ENCODE data around the gene KLHL30.

The KLHL30 gene

GRCh38 chr2:238148981-238149380, 10.5 kb downstream of the KLHL30 start:
- DNase-seq = no peak

GRCh38 chr2:238149841-238150572, 11.5 kb downstream of the KLHL30 start:
- no peak for DNase-seq

GRCh38 chr2:238150686-238151085, 12.2 kb downstream of the KLHL30 start:
- DNase-seq = no peak

GRCh38 chr2:238151205-238151604, 12.7 kb downstream of the KLHL30 start:
- no peak for DNase-seq

- DNase-seq = no peak
Observed at GRCh38 chr2:238151628-238152235, 13.3 kb downstream of the KLHL30 start.

- DNase-seq = no peak
Observed at GRCh38 chr2:238152771-238153688, 14.6 kb downstream of the KLHL30 start.

- DNase-seq = no peak
Observed at GRCh38 chr2:238154570-238154969, 16.1 kb downstream of the KLHL30 start.

- no peak for DNase-seq
Observed at GRCh38 chr2:238155051-238155760, 16.7 kb downstream of the KLHL30 start.

- no peak for DNase-seq
Observed at GRCh38 chr2:238155761-238156694, 17.6 kb downstream of the KLHL30 start.

- no peak for DNase-seq
Observed at GRCh38 chr2:238157506-238158017, 19.1 kb downstream of the KLHL30 start.

- DNase-seq = no peak
Observed at GRCh38 chr2:238158018-238158508, 19.6 kb downstream of the KLHL30 start.

GRCh38 chr2:238158509-238159070, 20.1 kb downstream of the KLHL30 start, which contains the start of gene ERFE:
ERFE (plus strand) TSS chr2:238158970; CDS start chr2:238159008, 38 bp downstream.
- no peak for DNase-seq

- no peak for DNase-seq
Observed at GRCh38 chr2:238159071-238159539, 20.6 kb downstream of the KLHL30 start.

- no peak for DNase-seq
Observed at GRCh38 chr2:238159661-238160205, 21.3 kb downstream of the KLHL30 start.

- DNase-seq = no peak
Observed at GRCh38 chr2:238160206-238161129, 22.0 kb downstream of the KLHL30 start.

GRCh38 chr2:238161291-238162051, 23.0 kb downstream of the KLHL30 start:
- DNase-seq = no peak

GRCh38 chr2:238162251-238162845, 23.9 kb downstream of the KLHL30 start:
- no peak for DNase-seq

- DNase-seq = no peak
Observed at GRCh38 chr2:238162846-238163441, 24.5 kb downstream of the KLHL30 start.
